GM21447 (cell line): ENCODE data around the gene DUSP10.

ENCODE experiments used
- ATAC-seq: cut with Tn5 transposase; IDR thresholded peaks from one replicate; pipeline ENCODE4 v1.9.1; 2021; ENCODE audit not compliant: unreplicated experiment

Gene DUSP10

DNA sequence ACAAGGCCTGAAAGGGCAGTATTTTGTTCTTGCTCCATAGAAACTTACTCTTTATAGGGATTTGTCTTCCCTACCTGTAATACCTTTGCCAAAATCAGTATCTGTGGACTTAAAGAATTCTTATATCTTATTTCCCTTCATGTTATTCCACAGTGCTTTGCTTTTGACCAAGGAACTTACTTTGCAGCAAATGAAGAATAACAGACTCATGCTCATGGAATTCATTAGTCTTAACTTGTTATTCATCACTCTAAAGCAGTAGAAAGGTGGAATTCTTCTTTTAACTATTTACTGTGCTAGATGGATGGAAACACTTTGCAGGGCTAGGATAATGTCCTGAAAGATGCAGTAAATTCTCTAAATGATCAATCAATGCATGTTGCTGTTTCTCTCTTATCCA lies 45.9 kb downstream of the DUSP10 start:
- no peak for ATAC-seq

DNA sequence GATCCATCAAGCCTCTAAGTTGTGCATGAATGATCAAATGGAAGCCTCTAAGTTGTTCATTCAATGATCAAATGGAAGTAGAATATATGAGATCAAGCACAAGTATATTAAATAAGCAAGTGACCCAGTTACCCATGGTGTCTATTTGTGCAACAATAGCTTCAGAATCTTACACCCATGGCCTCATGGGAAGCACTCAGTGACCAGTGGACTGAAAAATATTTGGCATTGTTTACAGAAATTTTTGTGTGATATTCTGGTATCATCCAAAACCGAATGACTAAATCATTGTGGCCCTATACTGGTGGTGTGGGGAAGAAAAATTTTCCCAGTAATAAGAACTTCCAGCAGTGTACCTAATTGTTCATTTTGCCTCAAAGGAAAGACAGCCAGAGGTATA lies 46.6 kb downstream of the DUSP10 start:
- no peak for ATAC-seq

- ATAC-seq = no peak
Observed at GRCh38 chr1:221694109-221694508, 47.8 kb downstream of the DUSP10 start.

- no peak for ATAC-seq
Observed at GRCh38 chr1:221693087-221693486, 48.8 kb downstream of the DUSP10 start.

GRCh38 chr1:221692643-221693042 lies 49.2 kb downstream of the DUSP10 start:
- ATAC-seq = no peak

- ATAC-seq = no peak
Observed at GRCh38 chr1:221691261-221691660, 50.6 kb downstream of the DUSP10 start.

- ATAC-seq = no peak
Observed at GRCh38 chr1:221690858-221691257, 51.0 kb downstream of the DUSP10 start.

GRCh38 chr1:221689138-221689537 lies 52.8 kb downstream of the DUSP10 start:
- ATAC-seq = no peak

- ATAC-seq = no peak
Observed at GRCh38 chr1:221688488-221688843, 53.4 kb downstream of the DUSP10 start.

GRCh38 chr1:221687836-221688487 lies 53.9 kb downstream of the DUSP10 start:
- ATAC-seq = no peak

DNA sequence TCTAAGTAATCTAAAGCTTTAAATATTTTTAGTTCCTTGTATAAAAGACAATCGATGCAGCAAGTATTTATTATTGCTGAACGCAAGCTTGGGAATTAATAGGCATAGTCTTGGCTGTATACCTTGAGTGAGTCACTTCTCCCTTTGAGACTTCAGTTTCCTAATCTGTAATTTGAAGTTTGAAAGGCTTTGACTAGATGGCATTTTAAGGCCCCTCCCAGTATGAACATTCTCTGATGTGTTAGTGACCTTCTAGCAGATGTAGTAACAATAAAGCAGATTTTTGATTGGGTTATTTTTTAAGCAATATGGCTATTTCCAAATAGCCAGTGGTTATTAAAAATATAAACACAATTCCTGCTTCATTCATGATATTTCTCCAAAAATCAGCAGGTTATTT lies 58.2 kb downstream of the DUSP10 start:
- ATAC-seq = no peak

DNA sequence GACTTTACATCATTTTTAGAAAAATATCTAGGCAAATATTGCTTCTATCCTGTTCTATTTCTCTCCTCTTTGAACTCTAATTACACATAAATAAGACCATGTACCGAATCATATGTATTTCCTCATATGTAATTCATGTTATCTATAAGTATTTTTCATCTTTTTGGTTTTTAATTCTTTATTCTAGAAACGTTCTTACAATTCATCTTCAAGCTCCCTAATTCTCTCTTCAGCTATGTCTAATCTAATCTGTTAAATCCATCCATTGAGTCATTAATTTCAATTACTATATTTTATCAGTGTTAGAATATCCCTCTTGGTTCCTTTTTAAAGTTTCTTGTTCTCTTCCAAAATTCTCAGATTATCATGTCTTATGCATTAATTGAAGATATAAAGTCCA lies 61.8 kb downstream of the DUSP10 start:
- ATAC-seq = no peak

DNA sequence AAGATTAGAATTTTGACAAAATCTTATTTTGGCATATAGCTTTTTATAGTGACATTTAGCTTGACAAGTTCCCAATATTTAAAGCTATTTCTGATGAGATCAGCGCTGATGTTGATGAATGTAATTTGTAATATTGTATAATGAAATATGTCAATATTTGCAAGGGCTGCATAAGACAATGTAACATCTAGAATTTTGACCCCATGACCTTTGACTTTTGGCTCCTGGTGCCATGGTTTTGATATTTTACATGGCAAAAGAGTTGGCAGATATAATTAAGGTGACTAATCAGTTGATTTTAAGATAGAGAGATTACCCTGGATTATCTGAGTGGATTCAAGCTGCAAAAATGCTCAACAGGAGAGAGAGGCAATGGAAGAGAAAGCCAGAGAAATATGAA lies 63.9 kb downstream of the DUSP10 start:
- ATAC-seq = no peak

DNA sequence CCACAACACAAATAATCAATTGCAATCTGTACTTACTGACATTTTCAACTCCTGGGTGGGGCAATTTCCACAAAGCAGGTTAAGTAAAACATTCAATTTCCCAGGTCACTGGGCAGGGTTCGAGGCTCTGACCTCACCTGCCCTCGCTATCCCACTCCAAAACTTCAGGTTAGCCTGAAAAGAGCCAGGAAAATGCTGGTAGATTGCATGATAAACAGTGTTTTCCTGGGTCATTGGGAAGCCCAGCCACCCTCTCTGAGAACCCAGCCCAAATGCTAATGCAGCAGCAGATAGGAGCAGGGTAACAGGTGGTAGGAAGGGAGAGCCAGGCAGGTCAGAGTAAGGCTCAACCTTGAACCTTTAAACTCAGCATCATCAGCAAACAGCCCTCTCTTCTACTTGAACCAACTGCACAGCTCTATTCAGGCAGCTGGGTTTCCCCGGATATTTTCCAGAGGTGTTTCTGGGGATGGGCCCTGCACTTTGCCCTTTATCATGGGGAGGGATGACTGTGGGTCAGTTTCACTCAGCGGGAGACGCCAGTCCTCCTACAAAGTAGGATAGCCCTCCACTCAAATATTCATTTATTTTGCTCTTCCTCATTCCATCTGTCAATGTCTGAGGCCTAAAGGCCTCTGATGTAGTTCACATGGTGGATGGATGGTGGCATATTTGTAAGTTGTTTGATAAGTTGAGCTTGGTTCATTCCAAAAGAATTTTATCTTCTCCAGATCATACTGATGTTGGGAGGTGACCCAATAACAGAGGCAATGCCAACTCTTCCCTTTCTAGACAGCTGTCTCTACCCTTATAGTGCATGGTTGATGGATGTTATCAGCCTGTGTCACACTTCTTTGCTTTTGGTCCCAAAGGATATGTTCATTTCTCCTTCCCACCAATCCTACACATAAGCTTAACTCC lies 65.7 kb downstream of the DUSP10 start:
- ATAC-seq = no peak

GRCh38 chr1:221672965-221673364 lies 68.9 kb downstream of the DUSP10 start:
- ATAC-seq = no peak

- ATAC-seq = no peak
Observed at GRCh38 chr1:221672239-221672645, 69.6 kb downstream of the DUSP10 start.

DNA sequence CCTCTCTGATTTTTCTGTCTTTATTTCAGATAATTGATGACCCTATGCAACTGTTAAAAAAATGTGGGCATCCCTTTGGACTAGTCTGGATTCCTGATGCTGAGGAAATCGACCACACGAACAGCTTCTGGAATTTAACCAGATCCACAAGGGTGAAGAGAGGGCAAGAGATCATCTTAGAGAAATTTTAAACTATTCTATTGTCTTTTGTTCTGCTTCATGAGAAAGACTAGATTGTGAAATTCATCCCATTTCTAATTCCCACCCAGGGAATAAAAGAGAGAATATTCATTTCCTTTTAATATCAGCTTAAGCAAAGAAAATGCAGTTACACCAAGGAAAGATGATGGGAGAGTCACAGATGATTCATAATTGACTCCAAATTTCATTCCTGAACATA lies 71.8 kb downstream of the DUSP10 start:
- ATAC-seq = no peak

DNA sequence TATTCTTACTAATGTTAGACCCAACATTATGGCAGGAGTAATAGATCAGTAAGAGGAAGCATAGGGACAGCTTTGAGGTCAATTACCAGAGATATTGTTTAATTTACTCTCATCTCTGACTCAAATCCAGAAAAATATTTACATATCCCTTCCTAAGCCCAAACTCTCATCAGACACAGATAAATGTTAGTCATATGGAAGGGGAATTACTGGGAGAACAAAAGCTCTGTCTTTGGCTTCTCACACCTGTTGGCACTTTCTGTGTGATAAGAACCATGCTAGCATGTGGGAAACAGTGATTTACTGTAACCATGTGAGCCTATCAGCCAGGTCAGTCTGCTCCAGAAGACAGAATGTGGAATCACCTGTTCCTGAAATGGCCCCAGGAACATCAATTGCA lies 72.4 kb downstream of the DUSP10 start:
- no peak for ATAC-seq

DNA sequence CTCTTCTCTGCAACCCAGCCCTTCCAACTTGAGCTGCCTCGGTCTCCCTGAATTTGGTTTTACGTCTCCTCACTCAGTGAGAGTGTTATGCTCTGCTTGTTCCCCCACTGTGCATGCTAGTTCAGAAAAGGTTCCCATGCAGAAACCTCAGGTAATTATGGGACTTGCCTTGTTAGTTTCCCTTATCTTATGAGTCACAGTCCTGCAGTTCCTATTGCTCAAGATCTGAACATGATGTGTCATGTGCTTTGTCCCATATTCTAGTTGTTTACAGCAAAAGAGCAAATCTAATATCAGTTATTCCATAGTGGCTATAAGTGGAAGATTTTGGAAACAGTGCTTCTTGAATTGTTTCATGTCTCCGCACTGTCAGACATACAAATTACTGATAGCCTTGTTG lies 74.4 kb downstream of the DUSP10 start:
- ATAC-seq = peak; percentile 86

DNA sequence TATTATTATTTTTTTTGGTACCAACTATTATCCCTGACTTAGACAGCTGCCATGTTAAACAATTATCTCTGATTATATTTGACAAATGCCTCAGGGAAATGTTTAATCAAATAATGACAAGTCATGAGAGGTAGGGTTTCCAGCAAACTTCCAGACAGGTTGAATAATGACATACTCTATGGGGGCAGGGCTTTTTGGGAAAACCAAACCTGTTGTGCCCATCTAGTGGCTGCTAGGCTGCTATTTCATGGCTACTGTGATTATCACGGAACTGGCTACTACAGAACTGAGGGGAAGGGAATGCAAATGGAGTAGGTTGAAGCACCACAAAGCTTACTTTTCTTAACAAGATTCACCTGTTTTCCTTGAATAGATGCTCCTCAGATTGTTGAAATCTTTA lies 77.6 kb downstream of the DUSP10 start:
- ATAC-seq = no peak

- ATAC-seq = no peak
Observed at GRCh38 chr1:221663321-221663720, 78.6 kb downstream of the DUSP10 start.

- no peak for ATAC-seq
Observed at GRCh38 chr1:221655766-221656305, 86.1 kb downstream of the DUSP10 start.
